DMS153 treated with DMSO at 0.1 percent for 48 hours (cell line): Measurements from ENCODE around the gene PBX4.

ENCODE experiments used
- DNase-seq: peaks from one replicate; lab custom pipeline; 2025; ENCODE audit not compliant: unreplicated experiment; lab: John Stamatoyannopoulos, UW

Gene PBX4

DNA sequence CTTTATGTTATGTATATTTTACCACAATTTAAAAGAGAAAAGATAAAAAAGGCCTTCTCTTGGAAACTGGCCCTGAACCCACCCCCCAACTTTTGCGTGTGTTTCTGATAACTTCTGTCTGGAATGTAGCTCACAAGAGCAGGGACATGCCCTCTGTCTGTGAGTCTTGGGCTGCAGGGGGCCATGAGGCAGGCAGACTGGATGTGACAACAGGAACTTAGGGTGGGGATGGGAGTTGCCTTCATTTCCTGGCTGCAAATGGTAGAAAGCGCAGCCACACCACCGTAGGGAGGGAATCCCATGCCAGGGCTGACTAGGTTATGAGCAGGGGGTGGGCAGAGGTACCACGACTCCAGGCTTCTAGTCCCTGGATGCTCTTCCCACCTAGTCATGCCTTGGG lies 58.6 kb downstream of the PBX4 start:
- no peak for DNase-seq

DNA sequence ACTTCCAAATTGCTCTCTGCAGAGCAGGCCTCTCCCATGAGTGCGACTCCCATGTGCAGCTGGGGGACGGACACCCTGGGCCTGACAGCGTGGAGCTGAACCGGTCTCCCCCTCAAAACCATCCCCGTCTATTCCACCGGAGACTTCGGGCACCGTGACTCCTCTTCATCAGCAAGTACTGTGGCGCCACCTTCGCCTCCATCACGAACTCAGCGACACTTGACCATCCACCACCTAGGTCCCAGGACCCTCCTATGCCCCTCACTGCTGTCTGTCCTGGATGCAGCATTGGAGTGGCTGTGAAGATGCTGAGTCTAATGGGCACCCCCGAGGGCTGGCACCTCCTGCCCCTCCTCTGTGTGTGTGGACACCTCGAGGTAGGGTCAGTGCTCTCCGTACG lies 59.9 kb downstream of the PBX4 start:
- DNase-seq = no peak

GRCh38 chr19:19558055-19558454 lies 60.4 kb downstream of the PBX4 start:
- DNase-seq = no peak

GRCh38 chr19:19554074-19555023 lies 64.1 kb downstream of the PBX4 start:
- no peak for DNase-seq

- no peak for DNase-seq
Measured at GRCh38 chr19:19553670-19554069, 64.8 kb downstream of the PBX4 start.

GRCh38 chr19:19552798-19553197 lies 65.7 kb downstream of the PBX4 start:
- DNase-seq = no peak

DNA sequence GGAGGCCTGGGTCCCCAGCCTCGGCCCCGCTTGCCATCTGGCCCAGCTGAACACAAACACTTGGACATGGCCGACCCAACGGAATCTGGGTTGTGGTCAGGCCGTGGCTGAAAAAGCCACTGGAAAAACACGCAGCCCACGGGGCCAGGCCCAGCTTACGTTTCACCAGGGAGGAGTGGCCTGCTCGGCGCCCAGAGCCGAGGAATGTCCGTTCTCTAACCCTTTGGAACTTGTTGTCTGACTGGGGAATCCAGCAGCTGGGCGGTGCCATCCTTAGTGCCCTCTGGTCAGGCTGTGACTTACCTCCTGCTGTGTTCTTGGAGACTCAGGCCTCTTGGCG lies 66.7 kb downstream of the PBX4 start:
- no peak for DNase-seq

- no peak for DNase-seq
Measured at GRCh38 chr19:19550972-19551852, 67.3 kb downstream of the PBX4 start.

DNA sequence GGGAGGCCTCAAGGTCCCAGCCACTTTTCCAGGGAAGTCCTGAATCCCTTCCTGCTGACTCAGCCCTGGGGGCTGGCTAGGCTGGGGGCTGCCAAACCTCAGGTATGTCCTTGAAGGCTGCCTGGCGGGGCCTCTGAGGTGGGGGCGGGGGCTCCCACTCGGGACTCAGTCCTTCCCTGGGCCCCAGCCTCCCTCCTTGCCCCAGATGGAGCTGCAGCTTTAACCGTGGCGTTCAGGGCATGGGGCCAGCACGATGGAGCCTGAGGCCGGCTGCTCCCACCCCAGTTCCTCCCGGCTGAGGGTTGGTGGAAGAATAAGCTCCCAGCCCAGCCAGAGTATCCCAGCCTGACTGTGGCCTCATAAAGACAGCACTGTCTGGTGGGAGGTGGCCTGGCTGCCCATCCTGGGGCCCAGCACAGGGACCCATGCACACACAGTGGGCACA lies 68.0 kb downstream of the PBX4 start:
- no peak for DNase-seq

GRCh38 chr19:19549804-19550464 lies 68.6 kb downstream of the PBX4 start:
- DNase-seq = no peak

DNA sequence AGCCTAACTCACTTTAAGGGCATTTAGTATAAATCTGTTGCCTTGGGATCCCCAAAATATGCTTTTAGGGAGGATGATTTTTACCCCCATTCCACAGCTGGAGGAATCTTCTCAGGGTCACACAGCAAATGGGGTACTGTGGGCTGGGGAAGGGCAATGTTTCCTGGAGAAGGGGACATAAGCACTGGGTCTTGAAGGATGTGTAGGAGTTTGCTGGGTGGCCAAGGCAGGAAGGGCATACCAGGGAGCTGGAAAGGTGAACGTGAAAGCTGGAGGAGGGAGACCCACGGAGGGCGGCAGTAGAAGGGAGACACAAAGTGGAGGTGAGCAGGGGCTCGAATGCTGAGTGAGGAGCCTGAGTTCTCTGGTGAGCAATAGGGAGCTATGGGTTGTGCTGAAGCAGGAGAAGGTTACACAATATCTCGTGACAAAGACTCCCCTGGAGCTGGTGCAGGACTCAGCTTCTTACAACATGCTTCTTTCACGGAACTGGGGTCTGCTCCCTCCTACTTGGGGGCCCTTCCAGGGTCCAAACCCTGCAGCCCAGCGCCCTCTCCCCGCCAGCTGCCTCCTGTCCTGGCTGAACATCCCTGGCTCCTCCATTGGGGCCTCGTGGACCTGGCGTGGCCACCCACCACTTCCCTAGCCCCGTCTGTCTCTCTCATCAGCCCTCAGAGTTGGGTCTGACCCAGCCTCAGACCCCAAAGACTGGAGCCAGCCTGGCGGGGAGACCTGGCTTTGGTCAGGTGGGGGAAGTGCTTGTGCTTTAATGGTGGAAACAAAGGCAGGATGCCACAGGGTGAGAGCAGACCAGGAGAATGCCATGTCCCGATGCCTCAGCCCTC lies 69.3 kb downstream of the PBX4 start:
- no peak for DNase-seq

DNA sequence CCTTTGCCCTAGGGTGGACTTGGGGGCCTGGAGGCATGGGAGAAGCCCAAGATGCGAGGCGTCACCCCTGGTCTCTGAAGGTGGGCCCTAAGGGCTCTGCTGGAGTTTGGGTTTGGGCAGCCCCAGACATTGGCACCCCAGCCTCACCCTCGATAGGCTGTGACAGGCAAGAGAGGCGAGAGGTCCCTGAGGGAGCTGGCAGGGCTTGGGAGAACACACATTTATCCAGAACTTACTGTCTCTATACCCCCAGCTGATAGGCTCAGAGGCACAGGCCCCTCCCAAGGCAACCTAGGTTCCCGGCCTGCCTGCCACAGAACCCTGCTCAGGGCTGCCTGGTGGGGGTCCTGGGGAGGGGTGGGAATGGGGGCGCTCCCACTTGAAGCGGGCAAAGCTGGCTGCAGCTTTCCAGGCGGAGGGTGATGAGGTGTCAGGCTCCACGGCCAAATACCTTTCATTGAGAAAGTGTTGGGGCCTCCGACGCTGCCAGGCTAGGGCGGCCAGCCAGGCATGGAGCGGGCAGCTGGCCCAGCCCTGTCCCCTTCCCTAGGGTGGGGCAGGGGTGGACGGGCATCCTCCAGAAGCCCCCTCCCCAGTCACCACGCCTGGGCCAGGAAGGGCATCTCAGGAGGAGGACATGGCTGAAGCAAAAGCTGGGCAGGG lies 70.7 kb downstream of the PBX4 start:
- no peak for DNase-seq

GRCh38 chr19:19546751-19547162 lies 71.7 kb downstream of the PBX4 start:
- DNase-seq = no peak

GRCh38 chr19:19545707-19546106 lies 72.8 kb downstream of the PBX4 start:
- DNase-seq = no peak

- no peak for DNase-seq
Measured at GRCh38 chr19:19544954-19545591, 73.4 kb downstream of the PBX4 start.

DNA sequence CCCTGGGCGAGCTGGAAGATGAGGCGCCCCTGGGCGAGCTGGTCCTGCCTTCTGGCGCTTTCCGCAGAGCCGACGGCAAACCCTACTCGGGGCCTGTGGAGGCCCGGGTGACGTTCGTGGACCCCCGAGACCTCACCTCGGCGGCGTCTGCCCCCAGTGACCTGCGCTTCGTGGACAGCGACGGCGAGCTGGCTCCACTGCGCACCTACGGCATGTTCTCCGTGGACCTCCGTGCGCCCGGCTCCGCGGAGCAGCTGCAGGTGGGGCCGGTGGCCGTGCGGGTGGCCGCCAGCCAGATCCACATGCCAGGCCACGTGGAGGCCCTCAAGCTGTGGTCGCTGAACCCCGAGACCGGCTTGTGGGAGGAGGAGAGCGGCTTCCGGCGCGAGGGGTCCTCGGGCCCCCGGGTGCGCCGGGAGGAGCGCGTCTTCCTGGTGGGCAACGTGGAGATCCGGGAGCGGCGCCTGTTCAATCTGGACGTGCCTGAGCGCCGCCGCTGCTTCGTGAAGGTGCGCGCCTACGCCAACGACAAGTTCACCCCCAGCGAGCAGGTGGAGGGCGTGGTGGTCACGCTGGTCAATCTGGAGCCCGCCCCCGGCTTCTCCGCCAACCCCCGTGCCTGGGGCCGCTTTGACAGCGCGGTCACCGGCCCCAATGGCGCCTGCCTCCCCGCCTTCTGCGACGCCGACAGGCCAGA lies 74.1 kb downstream of the PBX4 start:
- no peak for DNase-seq

DNA sequence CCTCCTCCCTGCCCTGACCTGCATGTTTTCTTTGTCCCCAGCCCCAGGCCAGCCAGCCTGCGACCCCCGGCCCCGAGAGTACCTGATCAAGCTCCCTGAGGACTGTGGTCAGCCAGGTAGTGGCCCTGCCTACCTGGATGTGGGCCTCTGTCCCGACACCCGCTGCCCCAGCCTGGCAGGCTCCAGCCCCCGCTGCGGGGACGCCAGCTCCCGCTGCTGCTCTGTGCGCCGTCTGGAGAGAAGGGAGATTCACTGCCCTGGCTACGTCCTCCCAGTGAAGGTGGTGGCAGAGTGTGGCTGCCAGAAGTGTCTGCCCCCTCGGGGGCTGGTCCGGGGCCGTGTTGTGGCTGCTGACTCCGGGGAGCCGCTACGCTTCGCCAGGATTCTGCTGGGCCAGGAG lies 74.8 kb downstream of the PBX4 start:
- no peak for DNase-seq

DNA sequence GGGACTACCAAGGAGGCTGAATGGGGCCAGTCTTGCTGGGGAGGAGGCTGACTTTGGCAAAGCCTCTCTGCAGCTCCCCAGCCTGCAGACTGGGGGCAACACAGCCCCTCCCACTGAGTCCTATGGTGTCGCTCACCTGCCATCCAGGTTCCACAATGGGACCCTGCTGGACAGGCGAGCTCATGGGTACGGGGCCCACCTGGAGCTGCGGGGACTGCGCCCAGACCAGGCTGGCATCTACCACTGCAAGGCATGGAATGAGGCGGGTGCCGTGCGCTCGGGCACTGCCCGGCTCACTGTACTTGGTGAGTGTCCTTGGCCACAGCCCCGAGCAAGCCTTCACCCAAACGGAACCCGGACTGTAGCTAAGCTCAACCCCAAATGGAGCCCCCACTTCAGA lies 75.4 kb downstream of the PBX4 start:
- DNase-seq = no peak

DNA sequence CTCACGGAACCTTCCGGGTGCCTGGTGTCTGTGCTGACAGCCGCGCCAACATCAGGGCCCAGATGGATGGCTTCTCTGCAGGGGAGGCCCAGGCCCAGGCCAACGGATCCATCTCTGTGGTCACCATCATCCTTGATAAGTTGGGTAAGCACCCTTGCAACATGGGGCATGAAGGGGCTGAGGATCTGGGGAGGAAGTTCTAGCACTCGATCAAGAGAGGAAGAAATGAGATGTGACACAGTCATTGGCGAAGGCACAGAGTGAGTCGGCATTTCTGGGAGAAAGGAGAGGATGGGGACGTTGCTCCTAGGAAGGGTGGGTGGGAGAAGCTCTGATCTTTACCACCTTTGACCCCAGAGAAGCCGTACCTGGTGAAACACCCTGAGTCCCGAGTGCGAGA lies 76.0 kb downstream of the PBX4 start:
- no peak for DNase-seq
